Osteoblast (primary cell): Measurements from ENCODE around the gene QPCT. TPM values are rescaled to one million over a fixed set of nuclear protein-coding genes. Genes with fewer than 3 reads are reported as not detected.
A peak's percentile ranks its signal among the peaks of the same experiment; 100 is the strongest.

Experiments
- DNase-seq: peaks from one replicate; pipeline ENCODE4 v3.0.0; 2011; ENCODE audit warnings: low spot score, mixed read lengths; ENCODE audit not compliant: insufficient read length; ENCODE audit errors: missing footprints
- H2AFZ ChIP-seq: 2 replicates; pipeline ENCODE4 v1.6.0; 2011; ENCODE audit warnings: mild to moderate bottlenecking, low read length
- H3K27ac ChIP-seq: 2 replicates; pipeline ENCODE4 v1.5.1; 2011; ENCODE audit warnings: mild to moderate bottlenecking, low read depth, low read length, moderate library complexity
- H3K27me3 ChIP-seq: 2 replicates; pipeline ENCODE4 v1.6.0; 2012; ENCODE audit warnings: mild to moderate bottlenecking, control low read depth, inconsistent platforms, low read length, moderate library complexity; ENCODE audit not compliant: insufficient read depth
- H3K36me3 ChIP-seq: 2 replicates; pipeline ENCODE4 v1.5.1; 2011; ENCODE audit warnings: mild to moderate bottlenecking, low read length, control low read depth, moderate library complexity; ENCODE audit not compliant: insufficient read depth
- H3K4me1 ChIP-seq: 2 replicates; pipeline ENCODE4 v1.5.1; 2011; ENCODE audit warnings: mild to moderate bottlenecking, low read length, control low read depth, moderate library complexity; ENCODE audit not compliant: insufficient read depth
- H3K4me2 ChIP-seq: 2 replicates; pipeline ENCODE4 v1.6.0; 2011; ENCODE audit warnings: mild to moderate bottlenecking, low read length; ENCODE audit not compliant: insufficient read depth
- H3K4me3 ChIP-seq: fragments of 200-600 bp; sonication (generic); 3 replicates; pipeline ENCODE4 v1.5.1; 2012; ENCODE audit warnings: mild to moderate bottlenecking, low read length, inconsistent platforms; ENCODE audit not compliant: insufficient read depth
- H3K79me2 ChIP-seq: 2 replicates; pipeline ENCODE4 v1.6.0; 2012; ENCODE audit warnings: mild to moderate bottlenecking, low read length, control low read depth, inconsistent platforms; ENCODE audit not compliant: insufficient read depth
- H3K9me3 ChIP-seq: 2 replicates; pipeline ENCODE4 v1.5.1; 2011; ENCODE audit warnings: low read depth, low read length, control low read depth
- H4K20me1 ChIP-seq: 2 replicates; pipeline ENCODE4 v1.6.0; 2012; ENCODE audit warnings: mild to moderate bottlenecking, low read length, control low read depth; ENCODE audit not compliant: insufficient read depth
- total RNA-seq: library from RNA; depleted of rRNA; stranded (reverse); fragments of >200 nt; gene quantifications from 2 replicates; pipeline ENCODE4 v1.2.3, GENCODE V29; 2012
- TF ChIP-seq, protein P1 (sequence below): IDR thresholded peaks from 2 replicates; pipeline ENCODE4 v1.5.1; 2011; ENCODE audit warnings: mild to moderate bottlenecking, low read depth, low read length, moderate library complexity; ENCODE audit errors: extremely low read depth

QPCT gene
- total RNA-seq, 1 donor = 25.7 TPM

GRCh38 chr2:37388074-37388473 is 43.6 kb downstream of the QPCT start:
- no peak overlapping the region for H3K4me3 ChIP-seq
- H3K4me2 ChIP-seq = peak overlapping the region; percentile 77
- TF ChIP-seq, protein P1, sequence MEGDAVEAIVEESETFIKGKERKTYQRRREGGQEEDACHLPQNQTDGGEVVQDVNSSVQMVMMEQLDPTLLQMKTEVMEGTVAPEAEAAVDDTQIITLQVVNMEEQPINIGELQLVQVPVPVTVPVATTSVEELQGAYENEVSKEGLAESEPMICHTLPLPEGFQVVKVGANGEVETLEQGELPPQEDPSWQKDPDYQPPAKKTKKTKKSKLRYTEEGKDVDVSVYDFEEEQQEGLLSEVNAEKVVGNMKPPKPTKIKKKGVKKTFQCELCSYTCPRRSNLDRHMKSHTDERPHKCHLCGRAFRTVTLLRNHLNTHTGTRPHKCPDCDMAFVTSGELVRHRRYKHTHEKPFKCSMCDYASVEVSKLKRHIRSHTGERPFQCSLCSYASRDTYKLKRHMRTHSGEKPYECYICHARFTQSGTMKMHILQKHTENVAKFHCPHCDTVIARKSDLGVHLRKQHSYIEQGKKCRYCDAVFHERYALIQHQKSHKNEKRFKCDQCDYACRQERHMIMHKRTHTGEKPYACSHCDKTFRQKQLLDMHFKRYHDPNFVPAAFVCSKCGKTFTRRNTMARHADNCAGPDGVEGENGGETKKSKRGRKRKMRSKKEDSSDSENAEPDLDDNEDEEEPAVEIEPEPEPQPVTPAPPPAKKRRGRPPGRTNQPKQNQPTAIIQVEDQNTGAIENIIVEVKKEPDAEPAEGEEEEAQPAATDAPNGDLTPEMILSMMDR = no peak
- H3K9me3 ChIP-seq = no peaks in the 10 kb centered on the region
- no peaks in the 10 kb centered on the region for H3K27me3 ChIP-seq
- H4K20me1 ChIP-seq = no peaks in the 10 kb centered on the region
- H3K4me1 ChIP-seq = peaks cover 49% of the 10 kb centered on the region
- peak; percentile 39 for DNase-seq
- H3K27ac ChIP-seq = peak overlapping the region; percentile 86
- H2AFZ ChIP-seq = no peak overlapping the region
- no peaks in the 10 kb centered on the region for H3K79me2 ChIP-seq
- no peaks in the 10 kb centered on the region for H3K36me3 ChIP-seq

- Histone ChIP-seq H3K36me3 (no peaks in the 10 kb centered on the region), H3K27ac (peak overlapping the region; percentile 77), H3K4me1 (peaks cover 49% of the 10 kb centered on the region), H3K4me2 (no peak overlapping the region), H3K79me2 (no peaks in the 10 kb centered on the region), H3K27me3 (no peaks in the 10 kb centered on the region), H2AFZ (no peak overlapping the region), H3K9me3 (no peaks in the 10 kb centered on the region), H3K4me3 (no peak overlapping the region), H4K20me1 (no peaks in the 10 kb centered on the region)
- TF ChIP-seq, protein P1 = no peak
- DNase-seq = no peak
Measured at GRCh38 chr2:37389395-37389794, 45.0 kb downstream of the QPCT start.

DNA sequence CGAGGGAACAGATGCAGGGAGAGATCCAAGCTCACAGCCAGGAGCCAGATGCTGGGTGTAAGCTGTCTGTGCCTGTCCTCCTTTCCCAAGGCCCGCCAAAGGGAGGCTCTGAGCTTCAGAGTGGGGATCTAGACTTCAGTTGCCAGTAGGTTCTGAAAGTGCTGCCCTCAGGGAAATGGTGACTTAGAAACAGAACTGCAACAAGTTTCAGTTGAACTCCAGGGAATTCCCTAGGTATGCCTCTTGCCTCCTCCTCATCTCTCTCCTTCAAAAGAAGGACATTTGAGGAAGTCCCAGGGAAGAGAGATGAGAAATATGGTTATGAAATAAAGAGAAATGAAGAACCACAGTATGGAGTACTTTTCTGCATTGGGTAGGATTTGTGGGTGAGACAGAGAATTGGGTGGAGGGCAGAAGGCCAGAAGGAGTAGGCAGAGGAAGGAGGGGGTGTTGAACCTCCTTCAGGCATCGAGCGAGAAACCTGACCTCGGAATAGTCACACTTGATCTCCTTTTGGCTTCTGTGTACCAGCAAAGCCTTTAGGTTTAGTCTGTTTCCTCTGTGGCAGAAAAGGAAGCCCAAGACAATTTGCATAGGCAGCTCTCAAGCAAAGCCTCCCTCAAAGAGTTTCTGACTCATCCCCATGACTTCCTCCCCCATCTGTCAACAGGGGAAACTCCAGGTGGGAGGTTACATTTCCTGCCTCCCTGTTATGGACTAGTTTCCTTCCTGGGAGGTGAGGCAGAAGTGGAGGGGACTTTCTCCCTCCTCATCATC is 45.7 kb downstream of the QPCT start:
- peaks cover 49% of the 10 kb centered on the region for H3K4me1 ChIP-seq
- H3K27me3 ChIP-seq = no peaks in the 10 kb centered on the region
- no peak overlapping the region for H3K4me3 ChIP-seq
- H3K9me3 ChIP-seq = no peaks in the 10 kb centered on the region
- no peaks in the 10 kb centered on the region for H3K79me2 ChIP-seq
- DNase-seq = peak; percentile 73
- H4K20me1 ChIP-seq = no peaks in the 10 kb centered on the region
- H3K36me3 ChIP-seq = no peaks in the 10 kb centered on the region
- peak overlapping the region; percentile 52 for H3K4me2 ChIP-seq
- TF ChIP-seq, protein P1 = no peak
- H3K27ac ChIP-seq = peak overlapping the region; percentile 77
- H2AFZ ChIP-seq = peak overlapping the region; percentile 14

DNA sequence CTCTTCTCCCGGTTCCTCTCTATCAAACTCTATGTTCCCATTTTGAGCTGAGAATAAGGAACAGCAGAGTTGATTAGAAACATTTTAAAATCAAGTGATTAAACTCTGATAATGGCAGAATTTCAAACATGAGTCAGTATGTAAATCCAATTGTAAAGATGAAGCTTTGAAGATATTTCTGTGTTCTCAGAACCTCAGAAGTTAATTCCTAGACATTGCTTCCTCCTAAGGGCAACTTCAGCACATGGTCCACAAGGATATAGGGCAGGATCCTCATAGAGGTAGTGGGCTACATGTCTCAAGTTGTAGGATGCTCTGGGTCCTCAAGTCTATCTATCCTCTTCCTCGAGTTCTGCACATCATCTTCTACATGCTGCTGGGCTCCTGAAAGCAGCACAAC is 46.3 kb downstream of the QPCT start:
- Histone ChIP-seq H3K9me3 (no peaks in the 10 kb centered on the region), H3K4me1 (peaks cover 49% of the 10 kb centered on the region), H3K4me2 (peak overlapping the region; percentile 52), H3K27me3 (no peaks in the 10 kb centered on the region), H2AFZ (no peak overlapping the region), H3K79me2 (no peaks in the 10 kb centered on the region), H3K36me3 (no peaks in the 10 kb centered on the region), H3K4me3 (no peak overlapping the region), H3K27ac (peak overlapping the region; percentile 77), H4K20me1 (no peaks in the 10 kb centered on the region)
- TF ChIP-seq, protein P1 = no peak
- DNase-seq = no peak
